A549 (cell line): Measurements from ENCODE around the gene WBP2.

Source experiments
- CTCF ChIP-seq: fragments of >200 bp; sonication (Bioruptor Twin); formaldehyde crosslinking; IDR thresholded peaks from 3 replicates; pipeline ENCODE4 v1.5.1; 2016
- POLR2A ChIP-seq: IDR thresholded peaks from 2 replicates; pipeline ENCODE4 v1.6.1; 2012; ENCODE audit warnings: mild to moderate bottlenecking, low read length

GRCh38 chr17:75880266-75880665, 25.1 kb upstream of the WBP2 start:
- TF ChIP-seq POLR2A, result no peak
- no peak for TF ChIP-seq CTCF
